Fibroblast of peridontal ligament (primary cell): ENCODE results near the gene KRCC1.
"Not testable (repeated sequence)": the region's sequence is repeated elsewhere in the genome, so short reads cannot be mapped to it uniquely, and the experiment has no call there.

ENCODE experiments used
- DNase-seq: peaks from one replicate; pipeline ENCODE4 v3.0.0-alpha.2; 2010; ENCODE audit errors: extremely low read depth

The KRCC1 gene

DNA sequence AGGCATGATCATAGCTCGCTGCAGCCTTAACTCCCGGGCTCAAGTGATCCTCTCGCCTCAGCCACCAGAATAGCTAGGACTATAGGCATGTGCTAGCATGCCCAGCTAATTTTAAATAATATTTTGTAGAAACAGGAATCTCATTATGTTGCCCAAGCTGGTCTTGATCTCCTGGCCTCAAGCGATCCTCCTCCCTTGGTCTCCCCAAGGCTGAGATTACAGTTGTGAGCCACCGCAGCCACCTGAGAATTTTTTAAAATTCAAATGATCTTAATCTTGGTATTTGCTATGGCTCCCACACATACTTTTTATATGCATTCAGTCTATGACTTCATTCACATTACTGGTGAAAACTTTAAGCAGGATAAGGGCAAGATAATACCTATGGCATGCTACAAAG lies 13.1 kb downstream of the KRCC1 start:
- no peak for DNase-seq

GRCh38 chr2:88038263-88039105 lies 17.1 kb downstream of the KRCC1 start:
- peak; percentile 88 for DNase-seq

GRCh38 chr2:88036606-88037005 lies 19.0 kb downstream of the KRCC1 start:
- DNase-seq = no peak

GRCh38 chr2:88036182-88036581 lies 19.4 kb downstream of the KRCC1 start:
- DNase-seq = no peak

DNA sequence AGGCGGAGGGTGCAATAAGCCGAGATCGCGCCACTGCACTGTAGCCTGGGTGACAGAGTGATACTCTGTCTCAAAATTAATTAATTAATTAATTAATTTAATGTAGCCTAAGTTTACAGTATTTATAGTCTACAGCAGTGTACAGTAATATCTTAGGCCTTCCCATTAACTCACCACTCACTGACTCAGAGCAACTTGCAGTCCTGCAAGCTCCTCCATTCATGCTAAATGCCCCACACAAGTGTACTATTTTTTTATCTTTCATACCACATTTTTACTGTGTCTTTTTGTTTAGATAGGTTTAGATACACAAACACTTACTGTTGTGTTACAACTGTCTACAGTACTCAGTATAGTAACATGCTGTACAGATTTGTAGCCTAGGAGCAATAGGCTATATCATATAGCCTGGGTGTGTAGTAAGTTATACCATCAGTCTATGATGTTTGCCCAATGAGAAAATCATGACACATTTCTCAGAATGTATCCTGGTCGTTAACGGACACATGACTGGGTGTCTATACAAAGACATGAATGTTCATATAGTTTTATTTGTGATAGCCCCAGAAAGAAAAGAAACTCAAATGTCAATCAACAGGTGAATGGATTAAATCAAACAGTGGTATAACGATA lies 23.4 kb downstream of the KRCC1 start:
- no peak for DNase-seq

DNA sequence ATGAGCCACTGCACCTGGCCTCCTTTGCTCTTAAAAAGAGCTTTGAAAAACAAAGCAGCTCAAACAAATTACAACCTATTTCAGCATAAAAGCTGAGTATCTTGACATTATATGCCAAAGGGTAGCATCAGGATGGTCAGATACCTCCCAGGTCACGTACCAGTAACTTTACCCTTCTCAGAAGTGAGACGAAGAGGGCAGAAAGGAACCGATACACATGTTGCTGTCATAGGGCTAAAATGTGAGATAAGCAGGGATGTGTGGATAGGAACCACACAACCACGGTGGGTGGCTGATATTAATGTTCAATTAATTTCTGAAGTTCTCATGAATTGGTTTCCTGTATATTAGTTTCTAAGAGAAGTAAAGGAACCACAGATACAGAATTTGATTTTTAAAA lies 26.7 kb downstream of the KRCC1 start:
- no peak for DNase-seq

GRCh38 chr2:88027697-88028389 lies 27.7 kb downstream of the KRCC1 start:
- no peak for DNase-seq

DNA sequence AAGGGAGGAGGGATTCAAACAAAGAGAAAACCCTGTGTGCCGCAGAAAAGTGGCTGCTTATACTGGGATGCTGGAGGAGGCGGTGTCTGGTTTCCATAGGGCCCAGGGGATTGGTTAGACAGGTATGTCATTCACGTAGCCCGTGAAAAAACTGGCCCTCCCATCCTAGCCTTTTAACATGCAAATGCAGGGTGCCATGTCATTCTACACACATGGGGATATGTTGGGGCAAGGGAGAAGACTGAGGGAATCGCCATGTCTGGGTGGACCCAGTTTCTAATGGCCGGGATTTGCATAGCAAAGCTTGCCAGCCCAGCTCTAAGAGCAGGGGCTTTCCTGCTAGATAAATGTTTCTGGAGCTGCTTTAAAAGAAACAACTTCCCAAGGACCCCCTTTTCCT lies 31.1 kb downstream of the KRCC1 start:
- no peak for DNase-seq

GRCh38 chr2:88022669-88022921 lies 33.0 kb downstream of the KRCC1 start:
- no peak for DNase-seq

- DNase-seq = no peak
Measured at GRCh38 chr2:88019985-88020384, 35.6 kb downstream of the KRCC1 start.

- no peak for DNase-seq
Measured at GRCh38 chr2:88018909-88019308, 36.7 kb downstream of the KRCC1 start.

- not testable (repeated sequence) for DNase-seq
Measured at GRCh38 chr2:88018077-88018805, 37.3 kb downstream of the KRCC1 start.

- not testable (repeated sequence) for DNase-seq
Measured at GRCh38 chr2:88017780-88018038, 37.9 kb downstream of the KRCC1 start.

GRCh38 chr2:88016960-88017779 lies 38.4 kb downstream of the KRCC1 start:
- no peak for DNase-seq

DNA sequence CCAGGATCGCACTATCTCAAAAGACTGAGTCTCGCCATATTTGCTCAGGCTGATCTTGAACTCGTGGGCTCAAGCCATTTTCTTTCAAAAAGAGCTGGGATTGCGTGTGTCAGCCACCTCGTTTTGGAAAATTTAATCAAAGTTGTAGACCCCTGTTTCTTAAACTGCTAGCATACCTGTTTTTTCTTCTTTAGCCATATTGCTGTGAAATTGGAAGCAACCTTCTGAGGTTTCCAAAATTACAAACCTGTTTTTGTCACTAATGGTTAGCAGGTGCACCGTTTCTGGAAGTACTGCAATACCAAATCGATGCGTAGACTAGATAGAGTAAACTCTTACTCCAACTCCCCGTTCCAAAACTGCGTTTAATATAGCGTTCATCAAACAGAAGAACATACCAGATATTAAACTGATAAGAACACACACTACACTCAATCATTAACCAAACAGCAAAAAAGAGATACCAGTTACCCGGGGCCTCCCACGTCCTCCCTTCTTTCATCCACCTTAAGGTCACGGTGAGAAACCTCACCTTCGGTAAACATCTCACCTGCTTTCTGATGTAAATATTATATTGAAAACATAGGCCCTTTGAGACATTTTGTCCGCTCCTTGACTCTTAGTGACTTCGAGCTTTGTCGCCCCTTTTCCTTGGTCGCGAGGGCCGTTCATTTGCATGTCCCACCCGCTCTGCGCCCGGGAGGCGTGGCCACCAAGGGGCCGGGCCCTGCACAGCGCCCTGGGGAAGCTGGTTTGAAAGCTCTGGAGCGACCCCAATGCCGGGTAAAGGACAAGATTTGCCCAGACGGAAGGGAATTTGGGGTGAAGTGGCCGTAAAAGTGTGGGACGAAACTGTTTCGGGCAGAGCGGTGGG lies 39.3 kb downstream of the KRCC1 start, which contains the start of gene RNU2-63P:
RNU2-63P (minus strand) TSS at position 462 of the 874 bp plus-strand sequence.
- DNase-seq = peak; percentile 80

GRCh38 chr2:88011011-88011410 lies 44.6 kb downstream of the KRCC1 start:
- no peak for DNase-seq

DNA sequence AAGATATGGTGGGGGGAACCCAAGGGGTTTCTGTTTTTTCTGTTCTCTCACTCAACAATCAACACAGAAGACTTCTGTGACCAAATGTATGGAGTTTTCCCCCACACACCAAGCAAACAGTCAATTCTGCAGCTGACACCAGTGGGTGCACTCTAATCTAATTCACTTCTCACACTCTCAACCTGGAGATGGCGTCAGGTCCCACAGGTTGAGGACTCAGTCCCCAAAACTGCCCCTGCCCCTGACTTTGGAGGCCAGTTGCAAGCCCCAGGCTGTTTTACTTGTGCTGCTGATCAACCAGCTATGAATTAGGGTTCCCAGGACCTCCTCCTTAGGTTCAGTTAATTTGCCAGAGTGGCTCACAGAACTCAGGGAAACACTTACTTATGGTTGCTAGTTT lies 45.4 kb downstream of the KRCC1 start:
- no peak for DNase-seq

GRCh38 chr2:88006912-88007439 lies 48.6 kb downstream of the KRCC1 start:
- no peak for DNase-seq

GRCh38 chr2:88005776-88006175 lies 49.8 kb downstream of the KRCC1 start:
- DNase-seq = no peak

DNA sequence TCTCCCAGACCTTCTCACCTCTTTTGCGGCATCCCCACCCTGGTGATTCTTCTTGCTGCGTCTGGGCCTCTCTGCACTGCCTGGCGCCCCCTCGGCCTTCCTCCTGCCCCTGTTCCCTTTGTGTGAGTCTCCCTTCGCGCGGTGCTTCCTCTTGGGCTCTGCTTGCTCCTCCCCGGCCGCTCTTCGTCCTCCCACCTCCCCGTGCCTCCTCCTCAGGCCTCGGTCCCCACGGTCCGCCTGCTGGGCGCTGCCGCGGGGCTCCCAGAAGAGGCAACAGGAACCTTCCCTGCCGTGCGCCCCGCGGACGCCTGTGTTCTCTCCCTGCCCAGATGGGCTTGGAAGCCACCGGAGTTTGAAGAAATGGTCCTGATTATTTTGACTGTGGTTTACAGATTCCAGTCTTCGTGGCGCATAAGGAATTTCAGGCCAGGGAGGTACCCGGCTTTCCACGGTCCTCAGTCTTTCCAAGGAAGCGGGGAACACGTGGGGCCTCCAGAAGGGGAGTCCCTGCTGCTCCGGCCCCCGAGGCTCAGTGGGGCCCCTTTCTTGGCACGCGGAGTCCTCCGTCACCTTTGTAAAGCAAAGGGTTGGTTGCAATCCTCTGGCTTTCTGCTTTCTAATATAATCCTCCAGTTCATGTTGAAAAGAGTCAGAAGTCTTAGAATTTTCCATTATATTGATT lies 52.4 kb downstream of the KRCC1 start:
- DNase-seq = peak; percentile 15
